Measurements from ENCODE around the gene MRPL45.

DNA sequence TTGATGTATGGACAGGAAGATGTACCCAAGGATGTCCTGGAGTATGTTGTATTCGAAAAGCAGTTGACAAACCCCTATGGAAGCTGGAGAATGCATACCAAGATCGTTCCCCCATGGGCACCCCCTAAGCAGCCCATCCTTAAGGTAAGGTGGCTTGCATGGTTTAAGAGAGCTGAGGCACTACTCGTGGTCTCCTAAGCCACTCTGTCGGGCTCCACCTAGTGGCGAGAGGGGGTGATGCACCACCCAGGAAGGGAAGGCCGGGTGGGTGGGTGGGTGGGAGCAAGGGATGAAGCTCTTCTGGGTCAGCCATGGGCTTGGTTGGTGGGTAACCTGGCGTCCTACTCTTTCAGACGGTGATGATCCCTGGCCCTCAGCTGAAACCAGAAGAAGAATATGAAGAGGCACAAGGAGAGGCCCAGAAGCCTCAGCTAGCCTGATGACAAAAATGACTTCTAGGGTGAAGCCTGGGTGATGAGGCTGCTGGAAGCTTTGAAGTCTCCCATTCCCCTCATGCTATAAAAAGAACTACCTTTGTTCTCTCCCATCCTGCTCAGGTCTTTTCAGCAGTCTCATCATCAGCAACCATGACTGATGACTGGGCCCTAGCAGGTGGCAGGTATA lies 25.3 kb downstream of the MRPL45 start:
- TF ChIP-seq, protein P1, sequence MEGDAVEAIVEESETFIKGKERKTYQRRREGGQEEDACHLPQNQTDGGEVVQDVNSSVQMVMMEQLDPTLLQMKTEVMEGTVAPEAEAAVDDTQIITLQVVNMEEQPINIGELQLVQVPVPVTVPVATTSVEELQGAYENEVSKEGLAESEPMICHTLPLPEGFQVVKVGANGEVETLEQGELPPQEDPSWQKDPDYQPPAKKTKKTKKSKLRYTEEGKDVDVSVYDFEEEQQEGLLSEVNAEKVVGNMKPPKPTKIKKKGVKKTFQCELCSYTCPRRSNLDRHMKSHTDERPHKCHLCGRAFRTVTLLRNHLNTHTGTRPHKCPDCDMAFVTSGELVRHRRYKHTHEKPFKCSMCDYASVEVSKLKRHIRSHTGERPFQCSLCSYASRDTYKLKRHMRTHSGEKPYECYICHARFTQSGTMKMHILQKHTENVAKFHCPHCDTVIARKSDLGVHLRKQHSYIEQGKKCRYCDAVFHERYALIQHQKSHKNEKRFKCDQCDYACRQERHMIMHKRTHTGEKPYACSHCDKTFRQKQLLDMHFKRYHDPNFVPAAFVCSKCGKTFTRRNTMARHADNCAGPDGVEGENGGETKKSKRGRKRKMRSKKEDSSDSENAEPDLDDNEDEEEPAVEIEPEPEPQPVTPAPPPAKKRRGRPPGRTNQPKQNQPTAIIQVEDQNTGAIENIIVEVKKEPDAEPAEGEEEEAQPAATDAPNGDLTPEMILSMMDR (IDR thresholded peaks at IDR 0.05; ENCODE audit: extremely low read depth in 1 of 2, insufficient read depth in 1 of 2, low read depth in 1 of 2, low read length in 2 of 2), result peak; percentile 15 to 70
- TF ChIP-seq EZH2 (IDR thresholded peaks at IDR 0.05; ENCODE audit: borderline replicate concordance, low read depth, low read length, severe bottlenecking) (no peak), POLR2AphosphoS5 (IDR thresholded peaks at IDR 0.05; ENCODE audit: insufficient read depth, low read depth, low read length) (no peak), POLR2A (IDR thresholded peaks at IDR 0.05; ENCODE audit: low read depth, low read length) (no peak), MYC (IDR thresholded peaks at IDR 0.05; ENCODE audit: low read depth, low read length) (no peak), GATA2 (IDR thresholded peaks at IDR 0.05; ENCODE audit: insufficient read depth, insufficient read length, low read depth, low read length) (no peak)
- TF ChIP-seq, protein P2, sequence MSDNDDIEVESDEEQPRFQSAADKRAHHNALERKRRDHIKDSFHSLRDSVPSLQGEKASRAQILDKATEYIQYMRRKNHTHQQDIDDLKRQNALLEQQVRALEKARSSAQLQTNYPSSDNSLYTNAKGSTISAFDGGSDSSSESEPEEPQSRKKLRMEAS (IDR thresholded peaks at IDR 0.05; ENCODE audit: insufficient read depth, insufficient read length), result no peak

All from endothelial cell of umbilical vein (primary cell).